HG03025 (cell line): Measurements from ENCODE around the gene MAS1L.

ENCODE experiments used
- ATAC-seq: cut with Tn5 transposase; IDR thresholded peaks from one replicate; pipeline ENCODE4 v1.9.1; 2021; ENCODE audit warnings: mild to moderate bottlenecking, moderate library complexity; ENCODE audit not compliant: unreplicated experiment, low FRiP score

MAS1L gene, protein sequence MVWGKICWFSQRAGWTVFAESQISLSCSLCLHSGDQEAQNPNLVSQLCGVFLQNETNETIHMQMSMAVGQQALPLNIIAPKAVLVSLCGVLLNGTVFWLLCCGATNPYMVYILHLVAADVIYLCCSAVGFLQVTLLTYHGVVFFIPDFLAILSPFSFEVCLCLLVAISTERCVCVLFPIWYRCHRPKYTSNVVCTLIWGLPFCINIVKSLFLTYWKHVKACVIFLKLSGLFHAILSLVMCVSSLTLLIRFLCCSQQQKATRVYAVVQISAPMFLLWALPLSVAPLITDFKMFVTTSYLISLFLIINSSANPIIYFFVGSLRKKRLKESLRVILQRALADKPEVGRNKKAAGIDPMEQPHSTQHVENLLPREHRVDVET

DNA sequence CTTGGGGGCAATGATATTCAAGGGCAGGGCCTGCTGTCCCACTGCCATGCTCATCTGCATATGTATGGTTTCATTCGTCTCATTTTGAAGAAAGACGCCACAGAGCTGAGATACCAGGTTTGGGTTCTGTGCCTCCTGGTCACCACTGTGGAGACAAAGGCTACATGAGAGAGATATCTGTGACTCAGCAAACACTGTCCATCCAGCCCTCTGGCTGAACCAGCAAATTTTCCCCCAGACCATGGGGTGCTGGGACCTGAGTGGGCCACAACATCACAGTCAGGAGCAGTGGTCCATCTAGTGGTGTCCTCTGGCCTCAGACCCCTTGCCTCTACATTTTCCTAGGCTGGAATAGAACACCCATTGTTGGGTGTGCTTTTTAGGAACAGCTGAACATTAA is at the start of gene MAS1L:
MAS1L (minus strand) TSS at position 297 of the 400 bp plus-strand sequence; CDS start at position 243, 54 bp downstream.
- ATAC-seq = no peak

DNA sequence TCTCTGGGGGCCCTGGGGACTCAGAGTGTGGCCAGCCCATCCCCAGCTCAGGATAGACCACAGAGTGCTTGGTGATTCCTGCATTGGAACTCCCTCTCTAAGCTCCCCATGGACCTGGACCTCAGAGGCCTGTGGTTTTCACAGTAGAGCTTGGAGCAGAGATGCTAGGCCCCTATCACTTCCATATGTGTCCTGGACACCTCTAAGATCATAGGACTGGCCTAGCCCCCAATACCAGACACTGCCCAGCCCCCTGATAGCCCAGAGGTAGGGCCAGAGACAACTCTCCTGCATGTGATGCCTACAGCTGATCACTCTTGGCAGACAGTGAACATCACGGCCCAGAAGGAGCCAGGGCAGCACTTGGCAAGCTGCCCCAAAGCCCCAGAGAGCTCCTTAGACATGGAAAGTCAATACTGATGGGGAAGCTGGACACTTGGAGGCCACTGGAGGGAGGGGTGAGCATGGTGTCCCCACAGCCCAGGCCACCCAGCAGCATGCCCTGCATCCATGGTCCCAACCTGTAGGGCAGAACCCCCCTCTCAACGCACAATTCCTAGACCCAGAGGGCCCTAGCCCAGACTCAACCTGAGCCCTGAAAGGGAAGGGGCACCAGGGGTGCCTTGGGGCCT is 44.7 kb upstream of the MAS1L start:
- no peak for ATAC-seq

DNA sequence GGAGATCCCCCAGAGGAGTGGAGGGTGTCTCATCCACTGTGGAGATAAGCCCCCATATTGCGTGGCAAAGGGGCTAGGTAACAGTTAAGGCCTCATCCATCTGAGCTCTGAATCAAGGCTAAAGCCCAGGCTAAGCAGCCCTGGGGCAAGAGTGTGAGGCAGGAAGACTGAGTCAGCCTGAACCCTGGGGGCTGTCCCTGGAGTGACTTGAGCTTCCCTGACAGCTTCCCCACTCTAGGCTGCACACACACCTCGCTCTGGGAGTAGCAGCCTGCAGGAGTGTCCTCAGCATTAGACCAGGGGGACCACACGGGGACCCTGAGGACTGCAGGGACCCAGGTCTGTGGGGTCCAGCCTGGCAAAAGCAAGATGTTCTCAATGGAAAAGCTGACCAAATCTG is 43.9 kb upstream of the MAS1L start:
- ATAC-seq = no peak

DNA sequence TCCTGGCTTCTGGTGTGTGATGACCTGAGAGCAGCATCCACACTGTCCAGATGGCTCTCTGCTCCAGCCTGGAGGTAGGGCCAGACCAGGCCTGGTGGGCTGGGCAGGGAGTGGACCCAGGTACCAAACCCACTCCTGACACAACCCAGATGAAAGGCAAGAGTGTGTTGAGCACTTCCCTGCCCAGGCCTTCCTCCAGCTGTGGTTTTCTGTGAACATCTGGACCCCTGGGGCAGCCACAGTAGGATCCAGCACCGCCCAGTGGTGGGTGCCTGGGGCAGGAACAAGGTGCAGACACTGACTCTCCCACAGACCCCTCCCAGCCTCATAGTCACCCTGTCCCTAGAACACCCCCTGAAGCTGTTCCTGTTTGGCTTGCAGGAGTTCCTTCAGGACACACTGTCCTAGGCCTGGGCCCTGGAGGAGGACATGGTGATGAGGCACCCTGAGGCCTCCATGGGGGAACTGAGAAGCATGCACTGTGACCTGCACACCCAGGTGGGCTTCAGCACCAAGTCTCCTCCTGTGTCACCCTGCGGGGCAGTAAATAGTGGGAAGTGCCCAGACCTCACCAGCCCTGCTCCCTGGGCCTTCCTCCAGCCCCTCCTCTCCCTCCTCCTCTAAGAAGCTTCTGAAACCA is 43.0 kb upstream of the MAS1L start:
- no peak for ATAC-seq

DNA sequence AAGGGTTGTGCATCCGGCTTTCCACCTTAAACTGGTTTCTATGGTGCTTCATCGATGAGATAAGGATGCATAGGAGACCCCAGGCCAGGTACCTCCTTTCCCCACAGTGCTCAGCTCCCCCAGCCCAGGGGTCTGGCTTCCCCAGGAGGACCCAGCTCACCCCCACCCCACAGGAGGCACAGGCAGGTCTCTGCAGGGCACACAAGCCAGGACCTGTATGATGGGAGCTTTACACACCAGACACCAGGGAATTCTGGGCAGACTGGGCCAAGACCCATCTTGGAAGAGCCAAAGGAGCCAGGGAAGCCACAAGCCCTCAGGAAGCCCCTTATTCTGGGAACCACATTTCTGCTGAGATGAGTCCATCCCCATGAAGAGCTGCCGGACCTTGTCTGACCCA is 42.2 kb upstream of the MAS1L start:
- ATAC-seq = no peak

DNA sequence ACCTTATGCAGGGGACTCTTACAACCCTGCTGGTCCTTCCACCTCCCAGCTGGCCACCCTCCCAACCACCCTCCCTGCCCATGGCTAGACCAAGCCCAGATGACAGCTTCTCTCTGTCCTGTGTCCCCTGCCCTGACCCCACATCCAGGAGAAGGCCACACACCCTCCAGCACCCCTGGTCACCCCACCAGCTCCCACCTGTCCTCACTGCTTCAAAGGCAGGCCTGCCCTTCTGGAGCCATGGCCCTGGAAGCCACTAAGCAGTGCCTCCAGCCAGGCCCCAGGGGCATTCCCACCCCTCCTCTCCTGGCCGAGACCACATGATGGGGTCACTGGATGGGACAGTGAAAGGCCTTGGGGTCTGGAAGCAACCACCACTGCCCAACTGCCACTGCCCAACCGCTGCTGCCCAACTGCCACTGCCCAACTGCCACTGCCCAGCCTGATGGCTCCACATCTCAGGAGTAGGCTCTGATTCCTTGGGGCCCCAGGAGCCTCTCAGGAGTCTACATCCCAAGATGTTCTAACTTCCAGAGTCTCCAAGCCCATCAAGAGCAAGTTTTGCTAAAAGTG is 41.3 kb upstream of the MAS1L start:
- no peak for ATAC-seq

DNA sequence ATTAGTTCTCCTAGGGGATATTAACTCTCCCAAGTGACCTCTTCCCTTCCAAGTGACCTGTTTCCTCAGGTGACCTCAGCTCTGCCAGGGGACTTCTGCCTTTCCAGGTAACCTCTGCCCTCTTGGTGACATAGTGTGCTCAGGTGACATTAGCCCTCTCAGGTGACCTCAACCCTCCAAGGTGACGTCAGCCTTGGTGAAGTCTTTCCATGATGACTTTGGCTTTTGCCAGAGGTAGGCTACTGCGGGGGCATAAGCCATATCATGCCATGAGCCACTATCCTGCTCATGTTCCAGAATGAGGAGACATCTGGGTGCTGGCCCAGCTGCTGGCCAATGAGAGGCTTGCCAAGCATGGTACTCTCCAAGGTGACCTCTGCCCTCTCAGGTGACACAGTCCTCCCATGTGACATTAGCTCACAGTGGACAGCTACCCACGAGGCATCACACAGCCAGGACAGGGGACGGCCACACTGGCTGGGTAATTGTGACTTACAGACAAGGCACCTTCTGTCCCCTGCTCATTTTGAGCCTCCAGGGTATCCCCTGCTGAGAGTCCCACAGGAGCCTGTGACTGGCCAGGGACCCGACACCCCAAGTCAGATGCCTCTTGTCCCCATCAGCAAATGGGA is 40.7 kb upstream of the MAS1L start:
- no peak for ATAC-seq

DNA sequence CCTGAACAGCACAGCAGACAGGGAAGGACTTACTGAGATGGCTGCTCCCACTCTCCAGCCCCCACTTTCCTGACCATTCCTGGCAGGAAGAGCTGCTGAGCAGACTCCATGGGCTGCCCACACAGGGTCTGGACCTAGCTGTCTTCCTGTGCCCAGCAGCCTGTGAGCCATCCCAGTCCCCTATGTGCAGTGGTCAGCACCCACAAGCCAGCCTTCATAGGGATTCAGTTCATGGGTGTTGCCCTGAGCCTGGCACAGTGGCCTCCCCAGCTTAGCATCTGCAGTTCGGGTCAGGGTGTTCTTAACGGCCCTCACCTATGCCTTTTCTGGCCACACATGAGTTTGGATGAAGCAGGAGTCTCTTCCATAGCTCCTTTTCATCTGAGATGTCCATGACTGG is 39.8 kb upstream of the MAS1L start:
- ATAC-seq = no peak

DNA sequence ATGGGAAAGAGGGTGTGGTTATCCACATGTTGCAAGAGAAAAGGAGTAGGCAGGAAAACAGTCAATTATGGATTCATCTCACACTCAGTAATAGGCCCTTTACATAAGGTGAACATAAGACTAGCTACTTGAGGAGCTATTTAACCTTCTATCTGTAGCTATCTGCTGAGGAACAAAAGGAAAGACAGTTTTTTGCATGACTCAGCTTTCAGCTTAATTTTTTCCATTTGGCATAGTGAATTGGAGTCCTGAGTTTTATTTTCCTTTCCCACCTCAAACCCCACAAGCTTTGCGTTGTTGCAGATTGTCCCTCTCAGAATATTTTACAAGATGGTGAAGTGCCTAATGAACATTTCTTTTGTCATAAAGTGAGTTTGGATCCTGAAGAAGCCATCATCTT is 39.4 kb upstream of the MAS1L start:
- ATAC-seq = no peak

DNA sequence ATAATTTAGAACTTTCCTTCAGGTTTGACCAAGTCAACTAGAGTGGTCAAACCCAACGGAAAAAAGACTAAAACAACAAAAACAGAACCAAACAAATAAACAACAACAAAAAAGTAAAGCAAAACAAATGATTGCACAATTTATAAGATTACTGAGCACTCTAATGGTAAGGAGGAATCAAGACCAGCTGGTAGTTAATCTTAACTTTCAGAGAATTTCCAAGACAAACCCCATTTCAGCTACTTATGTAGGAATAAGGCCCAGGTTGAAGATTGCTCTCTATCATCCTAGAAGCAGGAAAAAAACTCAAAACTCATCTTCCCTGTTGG is 37.5 kb upstream of the MAS1L start:
- ATAC-seq = no peak

DNA sequence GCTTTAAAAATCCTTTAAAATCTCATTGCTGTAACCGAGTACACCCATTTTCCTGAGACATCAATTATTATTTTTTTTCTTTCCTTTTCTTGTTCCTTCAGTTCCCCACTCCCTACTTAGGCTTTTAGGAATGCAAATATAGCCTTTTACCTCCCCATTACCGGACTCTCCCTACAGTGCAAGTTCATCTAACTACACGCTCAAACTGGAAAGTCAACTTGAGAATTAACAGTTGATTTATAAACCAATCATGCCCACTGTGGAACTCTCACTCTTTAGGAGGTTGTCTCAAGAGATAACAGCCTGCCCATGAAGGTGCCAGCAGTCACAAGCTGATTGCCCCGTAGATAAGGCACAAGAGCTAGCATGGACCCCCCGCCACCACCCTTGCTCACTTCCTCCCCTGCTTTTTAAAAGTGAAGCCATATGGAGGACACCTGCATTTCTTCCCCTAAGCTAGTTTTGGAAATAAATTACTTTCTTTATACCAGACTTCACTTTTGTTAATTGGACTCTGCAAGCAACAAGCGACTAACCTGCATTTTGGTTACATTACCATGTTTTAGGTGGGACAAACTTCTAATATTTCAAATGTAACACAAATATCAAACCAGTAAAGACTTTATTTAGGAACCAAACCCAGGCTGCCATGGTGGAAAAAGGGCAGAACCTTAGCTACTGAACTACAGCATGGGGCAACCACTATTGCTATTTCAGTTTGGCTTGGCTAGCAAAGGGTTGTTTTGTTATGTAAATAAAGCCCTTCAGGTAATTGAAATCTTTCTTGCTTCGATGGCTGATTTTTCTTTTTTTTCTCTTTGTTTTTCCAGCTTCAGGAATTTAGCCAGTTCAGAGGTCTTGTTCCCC is 36.9 kb upstream of the MAS1L start:
- ATAC-seq = no peak

DNA sequence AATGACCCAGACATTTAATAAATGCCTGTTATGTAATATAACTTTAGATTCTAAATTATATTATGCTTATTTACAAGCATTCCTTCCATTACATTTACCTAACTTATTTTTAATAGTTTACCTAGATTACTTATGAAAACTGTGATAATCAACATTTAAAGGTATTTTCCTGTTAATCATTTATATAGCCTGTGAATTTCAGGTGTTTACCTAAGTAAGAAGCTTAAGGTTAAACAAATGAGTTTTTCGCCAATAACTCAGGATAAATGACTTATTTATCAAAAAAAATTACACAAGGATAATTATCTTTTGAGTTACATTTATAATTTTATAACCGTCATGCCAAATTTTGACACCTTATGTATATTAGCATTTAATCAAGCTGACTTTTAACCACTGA is 36.3 kb upstream of the MAS1L start:
- no peak for ATAC-seq

DNA sequence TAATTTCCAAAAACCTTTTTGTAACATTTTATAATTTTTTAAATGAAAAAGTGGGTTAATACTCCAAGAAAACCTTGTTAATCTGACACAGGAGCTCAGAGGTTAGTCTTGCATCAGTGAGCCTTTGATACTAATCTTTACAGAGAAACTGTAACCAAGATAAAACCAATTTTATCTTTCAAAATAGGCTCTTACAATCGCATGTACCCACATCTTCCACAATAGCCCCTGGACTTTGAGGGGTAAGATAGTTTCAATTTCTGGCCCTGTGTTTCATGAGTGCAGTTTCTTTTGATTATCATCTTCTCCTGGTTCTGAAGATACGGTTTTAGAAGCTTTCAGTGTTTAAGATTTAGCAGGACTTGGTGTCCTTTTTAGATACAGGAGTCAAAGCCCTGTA is 34.5 kb upstream of the MAS1L start:
- no peak for ATAC-seq

DNA sequence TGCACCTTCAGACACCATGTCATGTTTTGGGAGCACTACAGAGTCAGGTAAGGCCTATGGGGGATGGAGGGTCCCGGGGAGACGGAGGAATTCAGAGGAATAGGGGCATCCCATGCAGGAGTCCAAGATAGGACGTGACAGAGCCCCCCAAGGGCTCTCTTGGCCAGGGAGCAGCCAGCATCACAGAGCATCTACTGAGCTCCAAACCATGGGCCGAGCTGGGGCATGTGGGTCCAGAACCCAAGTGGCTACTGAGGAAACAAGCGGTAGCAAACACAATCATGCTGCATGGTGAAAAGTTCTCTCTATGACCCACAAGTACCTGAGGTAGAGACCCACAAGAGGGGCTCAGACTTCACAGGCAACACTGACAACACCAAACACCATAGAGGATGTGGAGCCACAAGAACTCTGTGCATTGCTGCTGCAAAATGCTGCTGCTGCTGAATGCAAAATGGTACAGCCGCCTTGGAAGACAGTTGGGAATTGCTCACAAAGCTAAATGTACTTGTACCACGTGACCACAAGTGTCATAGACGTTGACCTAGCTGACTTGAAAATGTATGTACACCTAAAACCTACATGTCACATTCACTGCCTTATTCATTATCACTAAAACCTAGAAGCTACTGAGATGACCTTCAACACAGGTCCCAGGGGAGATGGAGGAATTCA is 33.4 kb upstream of the MAS1L start:
- no peak for ATAC-seq

DNA sequence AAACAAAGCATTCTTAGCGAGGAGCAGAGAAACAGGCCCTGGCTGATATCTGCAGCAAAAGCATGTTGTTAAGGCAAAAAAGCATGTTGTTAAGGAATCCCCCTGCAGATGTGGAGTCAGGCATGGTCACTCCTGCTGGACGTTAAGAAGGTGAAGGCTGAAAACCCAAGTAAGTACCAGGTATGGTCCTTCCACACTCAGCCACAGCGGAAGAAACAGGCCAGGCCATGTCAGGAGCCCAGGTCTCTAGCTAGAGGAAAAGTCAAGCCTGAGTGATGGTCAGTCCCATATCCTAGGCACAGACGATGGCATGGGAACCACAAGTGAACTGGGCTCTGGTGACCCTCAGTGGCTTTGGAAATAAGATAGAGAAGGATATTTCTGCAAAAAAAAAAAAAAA is 32.5 kb upstream of the MAS1L start:
- no peak for ATAC-seq

DNA sequence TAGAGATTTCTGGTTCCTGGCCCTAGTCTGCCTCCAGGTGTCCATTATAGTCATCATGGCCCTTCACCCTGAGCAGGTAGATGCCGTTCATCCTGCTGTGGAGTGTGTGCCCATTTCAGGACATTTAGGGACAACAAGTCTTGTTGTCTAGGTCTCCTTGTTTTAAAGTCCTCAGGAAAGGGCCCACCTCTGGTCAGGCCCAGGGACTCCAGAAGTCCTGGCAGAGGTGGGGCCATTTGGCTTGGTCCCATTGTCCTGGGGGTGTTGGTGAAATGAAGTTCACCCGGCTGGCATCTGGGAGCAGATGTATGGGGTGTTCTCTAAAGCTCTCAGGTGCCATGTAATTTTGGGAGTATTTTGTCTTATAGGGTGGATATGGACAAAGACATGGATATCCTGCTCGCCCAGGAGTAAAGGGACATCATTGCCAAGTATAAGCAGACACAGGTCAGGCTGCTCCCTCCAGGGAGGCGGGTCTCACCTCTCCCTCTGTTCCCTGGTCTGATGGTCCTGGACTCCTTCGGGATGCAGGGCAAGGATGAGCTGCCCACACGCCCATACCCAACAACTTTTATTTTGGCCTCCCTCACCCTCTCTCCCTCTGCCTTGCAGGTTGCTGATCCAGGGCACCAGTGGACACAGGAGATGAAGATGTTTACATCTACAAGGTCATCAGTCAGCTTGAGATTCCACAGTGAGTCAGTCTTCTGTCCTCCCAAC is 31.7 kb upstream of the MAS1L start:
- no peak for ATAC-seq

DNA sequence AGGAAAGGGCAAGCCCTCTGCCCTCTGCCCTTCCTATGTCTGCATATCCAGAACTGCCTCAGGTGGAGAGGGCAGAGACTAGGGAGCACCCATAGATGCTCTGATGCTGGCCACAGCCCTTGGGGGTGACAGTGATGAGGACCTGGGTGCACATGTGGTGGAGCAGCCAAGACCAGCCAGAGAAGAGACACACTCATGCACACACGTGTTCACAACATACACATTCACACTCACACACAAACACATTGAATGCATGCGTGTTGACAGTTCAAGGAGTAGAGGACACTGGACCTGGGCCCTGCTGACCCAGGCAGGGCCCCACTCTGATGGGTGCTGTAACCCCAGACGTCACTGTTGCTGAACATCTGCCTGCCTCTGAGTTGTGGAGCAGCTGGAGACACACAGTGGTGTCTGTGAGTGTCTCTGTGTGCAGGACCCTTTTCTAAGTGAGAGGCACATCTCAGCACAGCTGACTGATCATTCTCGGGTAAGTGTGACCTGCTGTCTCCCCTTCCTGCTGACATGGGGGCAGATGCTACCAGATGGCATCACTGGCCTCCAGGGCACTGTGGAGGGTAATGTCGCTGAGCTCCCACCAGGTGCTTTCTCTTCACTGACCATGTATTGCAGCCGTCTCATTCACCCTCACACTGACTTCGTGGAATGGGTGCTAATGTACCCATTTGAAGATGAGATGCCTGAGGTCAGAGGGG is 30.1 kb upstream of the MAS1L start:
- no peak for ATAC-seq

DNA sequence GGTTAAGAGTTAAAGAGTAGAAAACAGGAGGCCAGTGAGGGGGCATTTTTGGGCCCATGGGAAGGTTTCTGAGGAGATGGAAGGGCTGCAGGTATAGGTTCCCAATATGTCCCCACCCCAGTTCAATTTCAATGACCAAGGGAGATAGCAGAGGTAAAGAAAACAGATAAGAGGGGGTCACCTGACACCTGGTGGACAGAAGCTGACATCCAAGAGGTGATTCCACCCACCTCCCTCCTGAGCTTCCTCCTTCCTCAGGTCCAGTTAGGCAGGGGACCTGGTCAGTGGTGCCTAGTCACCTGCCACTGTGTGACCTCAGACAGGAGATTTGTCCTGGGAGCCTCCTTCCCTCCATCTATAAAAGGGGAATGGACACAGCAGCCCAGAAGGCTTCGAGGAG is 29.5 kb upstream of the MAS1L start:
- ATAC-seq = no peak
